ENCODE data around the gene HSD17B1.
A peak's percentile ranks its signal among the peaks of the same experiment; 100 is the strongest.
"Not testable (repeated sequence)": the region's sequence is repeated elsewhere in the genome, so short reads cannot be mapped to it uniquely, and the experiment has no call there.

Gene HSD17B1

DNA sequence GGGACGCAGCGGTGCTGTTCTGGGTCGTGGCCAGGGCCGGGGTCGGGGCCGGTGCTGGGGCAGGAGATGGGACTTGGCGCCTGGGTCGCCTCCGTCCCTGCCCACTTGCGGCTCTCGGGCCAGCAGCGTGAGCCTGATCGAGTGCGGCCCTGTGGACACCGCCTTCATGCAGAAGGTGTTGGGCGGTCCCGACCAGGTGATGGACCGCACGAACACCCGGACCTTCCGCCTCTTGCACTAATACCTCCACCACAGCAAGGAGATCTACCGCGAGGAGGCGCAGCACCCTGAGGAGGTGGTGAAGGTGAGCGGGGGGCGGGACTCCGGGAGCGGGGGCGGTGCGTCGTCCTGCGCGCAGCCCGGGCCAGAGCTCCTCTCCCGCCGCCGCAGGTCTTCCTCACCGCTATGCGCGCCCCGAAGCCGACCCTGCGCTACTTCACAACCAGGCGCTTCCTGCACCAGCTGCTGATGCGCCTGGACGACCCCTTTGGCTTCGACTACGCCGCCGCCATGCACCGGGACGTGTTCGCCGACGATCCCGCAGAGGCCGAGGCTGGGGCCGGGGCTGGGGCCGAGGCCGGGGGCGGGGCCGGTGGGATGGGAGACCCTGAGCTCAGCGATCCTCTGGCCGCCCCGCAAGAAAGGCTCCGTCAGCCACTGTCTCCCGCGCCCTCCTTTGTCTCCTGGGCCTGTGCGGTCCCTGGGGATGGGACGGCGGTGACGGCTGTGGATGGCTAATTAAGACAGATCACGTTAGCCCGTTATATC is 4.5 kb upstream of the HSD17B1 start:
- no peak for DNase-seq

- DNase-seq, result no peak
These were observed 3.5 kb upstream of the HSD17B1 start for GRCh38 chr17:42548993-42549755.

DNA sequence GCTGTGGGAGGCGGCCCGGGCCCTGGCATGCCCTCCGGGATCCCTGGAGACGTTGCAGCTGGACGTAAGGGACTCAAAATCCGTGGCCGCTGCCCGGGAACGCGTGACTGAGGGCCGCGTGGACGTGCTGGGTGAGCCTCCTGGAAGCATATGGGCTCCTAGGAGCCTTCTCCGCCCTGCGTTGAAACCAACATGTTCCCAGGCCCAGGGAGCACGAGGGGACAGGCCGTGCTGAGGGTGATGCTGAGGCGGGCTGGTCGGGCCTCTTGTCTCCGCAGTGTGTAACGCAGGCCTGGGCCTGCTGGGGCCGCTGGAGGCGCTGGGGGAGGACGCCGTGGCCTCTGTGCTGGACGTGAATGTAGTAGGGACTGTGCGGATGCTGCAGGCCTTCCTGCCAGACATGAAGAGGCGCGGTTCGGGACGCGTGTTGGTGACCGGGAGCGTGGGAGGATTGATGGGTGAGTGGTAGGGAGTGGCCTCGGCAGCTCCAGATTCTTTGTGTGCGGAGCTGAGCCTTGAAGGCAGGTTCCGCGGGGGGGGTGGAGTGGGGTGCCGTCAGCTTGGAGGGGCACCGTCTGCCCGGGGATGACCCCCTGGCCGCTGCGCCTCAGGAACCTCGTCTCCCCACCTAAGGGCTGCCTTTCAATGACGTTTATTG is 567 bp downstream of the HSD17B1 start:
- no peak for DNase-seq

DNA sequence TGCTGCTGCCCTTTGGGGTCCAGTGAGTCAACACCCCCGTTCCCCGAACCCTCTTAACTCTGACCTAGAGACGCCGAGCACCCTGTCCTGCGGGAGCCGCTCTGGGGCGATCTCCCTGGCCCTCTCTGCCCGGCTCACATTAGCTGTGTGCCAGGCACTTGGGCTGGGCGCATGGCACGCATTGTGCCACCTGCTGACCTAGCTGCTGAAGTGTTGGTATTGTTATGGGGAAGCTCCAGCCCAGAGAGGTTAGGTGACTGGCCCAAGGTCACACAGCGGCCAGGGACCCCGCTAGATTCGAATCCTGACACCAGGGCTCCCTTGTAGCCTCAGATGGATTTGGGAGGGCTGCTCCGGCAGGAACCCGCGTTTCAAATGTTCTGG is 1.1 kb downstream of the HSD17B1 start:
- no peak for DNase-seq

DNA sequence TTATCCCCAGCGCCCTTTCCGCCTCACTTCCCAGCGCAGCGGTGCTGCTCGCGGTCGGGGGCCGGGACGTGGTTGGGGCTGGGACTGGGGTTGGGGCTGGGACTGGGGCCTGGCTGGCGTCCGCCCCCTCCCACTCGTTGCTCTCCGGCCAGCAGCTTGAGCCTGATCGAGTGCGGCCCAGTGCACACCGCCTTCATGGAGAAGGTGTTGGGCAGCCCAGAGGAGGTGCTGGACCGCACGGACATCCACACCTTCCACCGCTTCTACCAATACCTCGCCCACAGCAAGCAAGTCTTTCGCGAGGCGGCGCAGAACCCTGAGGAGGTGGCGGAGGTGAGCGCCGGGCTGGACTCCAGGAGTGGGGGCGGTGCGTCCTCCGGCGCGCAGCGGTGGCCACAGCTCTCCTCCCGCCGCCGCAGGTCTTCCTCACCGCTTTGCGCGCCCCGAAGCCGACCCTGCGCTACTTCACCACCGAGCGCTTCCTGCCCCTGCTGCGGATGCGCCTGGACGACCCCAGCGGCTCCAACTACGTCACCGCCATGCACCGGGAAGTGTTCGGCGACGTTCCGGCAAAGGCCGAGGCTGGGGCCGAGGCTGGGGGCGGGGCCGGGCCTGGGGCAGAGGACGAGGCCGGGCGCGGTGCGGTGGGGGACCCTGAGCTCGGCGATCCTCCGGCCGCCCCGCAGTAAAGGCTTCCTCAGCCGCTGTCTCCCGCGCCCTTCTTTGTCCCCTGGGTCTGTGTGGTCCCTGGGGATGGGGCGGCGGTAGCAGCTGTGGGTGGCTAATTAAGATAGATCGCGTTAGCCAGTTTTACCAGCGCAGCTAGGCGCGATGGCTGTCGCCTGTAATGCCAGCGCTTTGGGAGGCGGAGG is 1.8 kb downstream of the HSD17B1 start:
- no peak for DNase-seq

GRCh38 chr17:42555122-42555622 is 2.4 kb downstream of the HSD17B1 start:
- no peak for DNase-seq

GRCh38 chr17:42555961-42556617 is 3.4 kb downstream of the HSD17B1 start:
- DNase-seq, result not testable (repeated sequence)

DNA sequence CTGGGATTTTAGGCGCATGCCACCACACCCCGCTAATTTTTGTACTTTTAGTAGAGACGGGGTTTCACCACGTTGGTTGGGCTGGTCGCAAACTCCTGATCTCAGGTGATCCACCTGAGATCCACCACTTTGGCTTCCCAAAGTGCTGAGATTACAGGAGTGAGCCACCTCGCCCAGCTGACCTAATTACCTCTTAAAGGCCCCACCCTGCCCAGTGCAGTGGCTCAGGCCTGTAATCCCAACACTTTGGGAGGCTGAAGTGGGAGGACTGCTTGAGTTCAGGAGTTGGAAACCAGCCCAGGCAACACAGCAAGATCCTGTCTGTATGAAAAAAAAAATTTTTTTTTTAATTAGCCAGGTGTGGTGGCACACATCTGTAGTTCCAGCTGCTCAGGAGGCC is 6.4 kb downstream of the HSD17B1 start:
- no peak for DNase-seq

DNA sequence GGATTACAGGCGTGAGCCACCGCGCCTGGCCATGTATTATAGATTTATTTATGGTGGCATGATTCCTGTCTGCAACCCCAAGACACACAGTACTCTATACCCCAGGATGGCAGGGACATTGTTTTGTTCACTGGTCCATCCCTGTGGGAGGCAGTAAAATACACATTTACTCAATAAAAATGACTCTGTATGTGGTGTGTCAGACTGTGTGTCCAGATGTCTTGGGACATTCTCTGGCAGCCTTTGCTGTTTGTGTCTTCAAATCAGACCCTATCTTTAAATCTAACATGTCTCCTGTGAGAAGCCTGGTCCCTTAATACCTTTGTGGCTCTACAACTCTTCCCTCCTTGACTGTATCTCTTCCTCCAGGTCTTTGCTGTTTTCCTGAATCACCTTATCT is 7.5 kb downstream of the HSD17B1 start:
- DNase-seq, result no peak

- peak; percentile 84 for DNase-seq
These were observed 9.2 kb downstream of the HSD17B1 start, which contains the start of gene COASY for GRCh38 chr17:42561897-42562387. COASY (plus strand) TSS chr17:42562148; CDS start chr17:42562623, 475 bp downstream.

- DNase-seq, result no peak
These were observed 9.8 kb downstream of the HSD17B1 start for GRCh38 chr17:42562388-42563142.

GRCh38 chr17:42563143-42563509 is 10.4 kb downstream of the HSD17B1 start:
- DNase-seq, result no peak

DNA sequence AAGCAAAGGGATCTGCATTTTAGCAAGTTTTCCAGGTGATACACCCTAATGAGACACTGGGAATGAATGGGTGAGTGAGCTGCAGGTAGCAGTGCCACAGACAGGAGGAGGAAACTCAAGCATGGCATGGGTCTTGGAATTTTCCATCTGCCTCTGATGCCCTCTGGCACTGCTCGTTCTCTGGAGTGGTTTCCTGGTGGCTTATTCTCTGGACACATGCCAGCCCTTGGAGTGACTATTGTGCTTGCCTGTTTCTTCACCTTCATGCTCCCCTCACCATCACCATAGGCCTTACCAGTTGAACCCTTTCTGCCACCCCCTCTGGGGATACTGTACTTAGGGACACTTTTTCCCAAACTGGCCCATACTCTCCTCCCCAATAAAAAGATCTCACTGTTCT is 10.8 kb downstream of the HSD17B1 start:
- no peak for DNase-seq

GRCh38 chr17:42563950-42564349 is 11.2 kb downstream of the HSD17B1 start:
- no peak for DNase-seq

- DNase-seq, result no peak
These were observed 12.2 kb downstream of the HSD17B1 start for GRCh38 chr17:42564815-42565522.

DNA sequence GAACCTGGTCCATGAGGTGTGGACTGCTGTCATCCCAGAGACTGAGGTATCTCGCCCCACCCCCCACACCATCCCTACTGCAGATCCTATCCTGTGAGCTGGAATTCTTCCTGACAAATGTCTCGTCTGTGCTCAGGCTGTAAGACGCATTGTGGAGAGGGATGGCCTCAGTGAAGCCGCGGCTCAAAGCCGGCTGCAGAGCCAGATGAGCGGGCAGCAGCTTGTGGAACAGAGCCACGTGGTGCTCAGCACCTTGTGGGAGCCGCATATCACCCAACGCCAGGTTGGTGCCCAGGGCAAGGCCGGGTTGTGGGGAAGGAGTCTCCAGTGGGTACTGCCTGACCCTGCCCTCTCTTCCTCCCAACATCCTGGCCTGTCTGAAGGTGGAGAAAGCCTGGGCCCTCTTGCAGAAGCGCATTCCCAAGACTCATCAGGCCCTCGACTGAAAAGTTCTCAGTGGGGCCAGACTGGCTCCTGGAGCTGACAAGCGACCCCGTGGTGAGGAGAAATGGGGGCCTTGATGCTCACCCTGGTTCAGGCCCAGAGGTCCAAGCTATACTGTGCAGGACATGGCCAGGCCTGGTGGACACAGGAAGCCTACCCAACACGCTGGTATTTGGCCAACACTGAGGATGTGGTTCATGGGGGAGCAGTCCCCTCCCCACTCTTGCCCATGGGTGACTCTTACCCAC is 12.9 kb downstream of the HSD17B1 start:
- DNase-seq, result no peak

GRCh38 chr17:42566215-42566882 is 13.6 kb downstream of the HSD17B1 start:
- no peak for DNase-seq

DNA sequence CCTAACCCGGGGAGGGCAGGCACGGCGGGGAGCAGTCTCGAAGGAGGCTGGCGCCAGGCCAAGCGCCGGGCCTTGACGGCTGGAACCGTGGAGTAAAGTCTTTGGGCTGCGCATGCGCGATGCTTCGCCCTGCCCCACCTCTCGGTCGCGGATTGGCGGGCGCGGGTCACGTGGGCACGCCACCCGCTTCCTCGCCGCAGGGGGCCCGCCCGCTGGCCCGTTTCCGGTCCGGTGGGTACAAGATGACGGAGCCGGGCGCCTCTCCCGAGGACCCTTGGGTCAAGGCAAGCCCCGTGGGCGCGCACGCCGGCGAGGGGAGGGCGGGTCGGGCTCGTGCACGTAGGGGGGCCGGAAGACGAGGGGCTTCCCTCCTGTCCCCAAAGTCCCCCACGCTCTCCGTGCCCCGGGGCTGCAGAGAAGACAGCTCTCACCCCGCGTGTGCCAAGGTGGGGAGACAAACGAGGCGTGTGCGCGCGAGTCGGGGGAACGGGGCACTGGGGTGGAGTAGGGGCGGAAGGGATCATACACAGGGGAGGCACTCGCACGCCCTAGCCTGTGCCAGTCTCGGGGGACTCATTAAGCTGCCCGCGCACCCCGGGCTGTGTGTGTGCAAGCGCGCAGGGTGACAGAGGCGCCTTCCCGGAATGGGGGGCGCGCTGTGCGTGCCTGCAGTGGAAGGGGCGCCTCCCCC is 14.3 kb downstream of the HSD17B1 start, which contains the start of gene MLX:
Gene MLX (plus strand): TSS at position 218 of the 691 bp plus-strand sequence. CDS start 25 bp downstream, at position 243.
- DNase-seq, result peak; percentile 61

Data from NCI-H1417 treated with DMSO at 0.1 percent for 48 hours (cell line).